Astrocyte (in vitro differentiated cells and primary cell): ENCODE measurements around the gene SAMMSON. TPM values are rescaled to one million over a fixed set of nuclear protein-coding genes. Genes with fewer than 3 reads are reported as not detected.

ENCODE experiments used
- DNase-seq: peaks from one replicate; pipeline ENCODE4 v3.0.0-alpha.2; 2010; ENCODE audit warnings: low read depth
- FAIRE-seq: peaks from 2 replicates; lab custom pipeline; 2011; peaks lifted over from hg19 to GRCh38; lab: Jason Lieb, UNC
- H2AFZ ChIP-seq: 2 replicates; pipeline ENCODE4 v1.6.0; 2012; ENCODE audit warnings: low read depth, low read length, inconsistent platforms
- H3K27ac ChIP-seq: 2 replicates; pipeline ENCODE4 v1.5.1; 2011; ENCODE audit warnings: low read depth, low read length, inconsistent platforms
- H3K27me3 ChIP-seq: 2 replicates; pipeline ENCODE4 v1.6.0; 2011; ENCODE audit warnings: low read length, inconsistent platforms; ENCODE audit not compliant: insufficient read depth
- H3K36me3 ChIP-seq: 2 replicates; pipeline ENCODE4 v1.5.1; 2011; ENCODE audit warnings: low read length, inconsistent platforms; ENCODE audit not compliant: insufficient read depth
- H3K4me1 ChIP-seq: 2 replicates; pipeline ENCODE4 v1.5.1; 2011; ENCODE audit warnings: low read length, inconsistent platforms; ENCODE audit not compliant: insufficient read depth
- H3K4me2 ChIP-seq: 2 replicates; pipeline ENCODE4 v1.6.0; 2012; ENCODE audit warnings: low read length, inconsistent platforms
- H3K4me3 ChIP-seq: 2 replicates; pipeline ENCODE4 v1.5.1; 2011; ENCODE audit warnings: low read depth, mild to moderate bottlenecking, low read length, inconsistent platforms; ENCODE audit not compliant: insufficient read depth
- H3K79me2 ChIP-seq: 2 replicates; pipeline ENCODE4 v1.6.0; 2012; ENCODE audit warnings: mild to moderate bottlenecking, low read length, inconsistent platforms; ENCODE audit not compliant: insufficient read depth
- H3K9ac ChIP-seq: 2 replicates; pipeline ENCODE4 v1.6.0; 2012; ENCODE audit warnings: mild to moderate bottlenecking, low read length, inconsistent platforms
- H3K9me3 ChIP-seq: 2 replicates; pipeline ENCODE4 v1.5.1; 2012; ENCODE audit warnings: low read depth, mild to moderate bottlenecking, low read length, inconsistent platforms; ENCODE audit not compliant: insufficient read depth
- H4K20me1 ChIP-seq: 2 replicates; pipeline ENCODE4 v1.6.0; 2012; ENCODE audit warnings: low read length, inconsistent platforms; ENCODE audit not compliant: insufficient read depth
- H3K27ac Mint-ChIP-seq: one replicate; pipeline ENCODE4 v1.8.0; 2021; ENCODE audit warnings: mild to moderate bottlenecking, mixed read lengths; ENCODE audit not compliant: unreplicated experiment
- H3K27me3 Mint-ChIP-seq: one replicate; pipeline ENCODE4 v1.8.0; 2021; ENCODE audit warnings: low read depth, mixed read lengths; ENCODE audit not compliant: unreplicated experiment
- H3K36me3 Mint-ChIP-seq: one replicate; pipeline ENCODE4 v1.8.0; 2021; ENCODE audit warnings: low read depth, mixed read lengths; ENCODE audit not compliant: unreplicated experiment
- H3K4me1 Mint-ChIP-seq: one replicate; pipeline ENCODE4 v1.8.0; 2021; ENCODE audit warnings: low read depth, mixed read lengths; ENCODE audit not compliant: unreplicated experiment
- H3K4me3 Mint-ChIP-seq: one replicate; pipeline ENCODE4 v1.8.0; 2021; ENCODE audit warnings: mild to moderate bottlenecking, moderate library complexity, mixed read lengths; ENCODE audit not compliant: unreplicated experiment
- H3K9me3 Mint-ChIP-seq: one replicate; pipeline ENCODE4 v1.8.0; 2021; ENCODE audit warnings: mild to moderate bottlenecking, mixed read lengths; ENCODE audit not compliant: unreplicated experiment
- CTCF ChIP-seq: IDR thresholded peaks from 2 replicates; pipeline ENCODE4 v1.5.1; 2011; ENCODE audit warnings: low read depth, mild to moderate bottlenecking, inconsistent platforms, low read length, moderate library complexity; ENCODE audit not compliant: insufficient read depth
- EZH2 ChIP-seq: IDR thresholded peaks from 2 replicates; pipeline ENCODE4 v1.6.1; 2012; ENCODE audit warnings: mild to moderate bottlenecking, low read length, inconsistent platforms; ENCODE audit not compliant: insufficient read depth
- total RNA-seq: library from RNA; stranded (reverse); gene quantifications from 2 replicates; pipeline ENCODE4 v1.2.1, GENCODE V29; 2021

SAMMSON gene
- total RNA-seq, 1 donor from 2014 or later = not detected

- H3K4me1 ChIP-seq = no peaks in the 10 kb centered on the region
- no peak overlapping the region for H3K4me3 ChIP-seq
- no peak for TF ChIP-seq CTCF
- TF ChIP-seq EZH2 = no peak
- no peak overlapping the region for H3K4me3 Mint-ChIP-seq
- FAIRE-seq (no peak), DNase-seq (no peak)
- no peak overlapping the region for H3K4me2 ChIP-seq
- no peaks in the 10 kb centered on the region for H4K20me1 ChIP-seq
- no peak overlapping the region for H2AFZ ChIP-seq
- peaks cover 5% of the 10 kb centered on the region for H3K4me1 Mint-ChIP-seq
- H3K9me3 Mint-ChIP-seq = no peaks in the 10 kb centered on the region
- H3K9ac ChIP-seq = no peak overlapping the region
- no peaks in the 10 kb centered on the region for H3K27me3 Mint-ChIP-seq
- H3K27ac Mint-ChIP-seq = no peak overlapping the region
- no peak overlapping the region for H3K27ac ChIP-seq
- no peaks in the 10 kb centered on the region for H3K36me3 Mint-ChIP-seq
- H3K36me3 ChIP-seq = no peaks in the 10 kb centered on the region
- H3K9me3 ChIP-seq = no peaks in the 10 kb centered on the region
- H3K79me2 ChIP-seq = no peaks in the 10 kb centered on the region
- no peaks in the 10 kb centered on the region for H3K27me3 ChIP-seq
Measured at GRCh38 chr3:69997631-69998307, 1.8 kb upstream of the SAMMSON start.

GRCh38 chr3:69998759-69999139, 784 bp upstream of the SAMMSON start:
- Histone ChIP-seq H3K36me3 (no peaks in the 10 kb centered on the region), H3K79me2 (no peaks in the 10 kb centered on the region), H2AFZ (peak overlapping the region; percentile 64), H3K4me2 (peak overlapping the region; percentile 67), H3K27me3 (no peaks in the 10 kb centered on the region), H4K20me1 (no peaks in the 10 kb centered on the region), H3K27ac (peak overlapping the region; percentile 20), H3K9ac (peak overlapping the region; percentile 53), H3K4me1 (no peaks in the 10 kb centered on the region), H3K4me3 (peak overlapping the region; percentile 35), H3K9me3 (no peaks in the 10 kb centered on the region)
- Mint-ChIP-seq H3K4me1 (peaks cover 5% of the 10 kb centered on the region), H3K27ac (no peak overlapping the region), H3K9me3 (no peaks in the 10 kb centered on the region), H3K36me3 (no peaks in the 10 kb centered on the region), H3K4me3 (no peak overlapping the region), H3K27me3 (no peaks in the 10 kb centered on the region)
- FAIRE-seq (no peak), DNase-seq (no peak)
- TF ChIP-seq CTCF = no peak
- no peak for TF ChIP-seq EZH2

- no peak overlapping the region for H3K4me3 ChIP-seq
- H3K36me3 Mint-ChIP-seq = no peaks in the 10 kb centered on the region
- no peaks in the 10 kb centered on the region for H3K27me3 ChIP-seq
- no peaks in the 10 kb centered on the region for H3K9me3 ChIP-seq
- no peak overlapping the region for H3K9ac ChIP-seq
- H3K4me1 Mint-ChIP-seq = peaks cover 5% of the 10 kb centered on the region
- no peaks in the 10 kb centered on the region for H3K79me2 ChIP-seq
- no peaks in the 10 kb centered on the region for H4K20me1 ChIP-seq
- DNase-seq (no peak), FAIRE-seq (no peak)
- TF ChIP-seq CTCF (no peak), EZH2 (no peak)
- H3K36me3 ChIP-seq = no peaks in the 10 kb centered on the region
- no peak overlapping the region for H3K4me2 ChIP-seq
- no peak overlapping the region for H3K4me3 Mint-ChIP-seq
- peak overlapping the region; percentile 64 for H2AFZ ChIP-seq
- H3K27ac Mint-ChIP-seq = no peak overlapping the region
- H3K9me3 Mint-ChIP-seq = no peaks in the 10 kb centered on the region
- H3K4me1 ChIP-seq = no peaks in the 10 kb centered on the region
- H3K27me3 Mint-ChIP-seq = no peaks in the 10 kb centered on the region
- H3K27ac ChIP-seq = no peak overlapping the region
Measured at GRCh38 chr3:70000028-70000410, 486 bp downstream of the SAMMSON start.
